Heart right ventricle (tissue), 16 donors: ENCODE data around the gene DRC1. TPM values are rescaled to one million over a fixed set of nuclear protein-coding genes. Genes with fewer than 3 reads are reported as not detected.

ENCODE experiments used
- ATAC-seq, 8 donors: fragments of 200-7000 bp; cut with Tn5 transposase; one replicate each; pipeline ENCODE4 v1.9.1; 2020; ENCODE audit warnings: mild to moderate bottlenecking in 8 of 8, moderate library complexity in 8 of 8, moderate number of reproducible peaks in 1 of 8
- DNase-seq, 2 donors: peaks; one replicate each; pipeline ENCODE4 v3.0.0-alpha.2; 2020
- H3K27ac ChIP-seq, 10 donors: fragments of 200-600 bp; sonication (generic) in 2 of 10; one replicate each; pipeline versions ENCODE4 v1.5.0 to v1.8.0; 2020 to 2022; ENCODE audit warnings: mild to moderate bottlenecking in 3 of 10
- H3K27me3 ChIP-seq, 7 donors: fragments of 200-600 bp; one replicate each; pipeline ENCODE4 v1.8.0; 2021 to 2022; ENCODE audit warnings: mild to moderate bottlenecking in 2 of 7
- H3K36me3 ChIP-seq, 9 donors: fragments of 200-600 bp; sonication (generic) in 1 of 9; one replicate each; pipeline versions ENCODE4 v1.5.0 to v1.8.0; 2020 to 2022; ENCODE audit warnings: mild to moderate bottlenecking in 2 of 9
- H3K4me1 ChIP-seq, 9 donors: fragments of 200-600 bp; sonication (generic) in 1 of 9; one replicate each; pipeline versions ENCODE4 v1.5.0 to v1.8.0; 2020 to 2022; ENCODE audit warnings: mild to moderate bottlenecking in 4 of 9
- H3K4me3 ChIP-seq, 10 donors: fragments of 200-600 bp; sonication (generic) in 2 of 10; one replicate each; pipeline versions ENCODE4 v1.5.0 to v1.8.0; 2020 to 2022; ENCODE audit warnings: mild to moderate bottlenecking in 7 of 10, moderate library complexity in 2 of 10
- H3K9me3 ChIP-seq, 11 donors: fragments of 200-600 bp in 10 of 11; sonication (generic) in 2 of 11; one replicate each; pipeline versions ENCODE4 v1.5.0 to v1.8.0; 2013 to 2022; ENCODE audit warnings: mild to moderate bottlenecking in 2 of 11, control low read depth in 1 of 11, moderate library complexity in 1 of 11
- WGBS, 2 donors: extraction: QIAGEN DNeasy Blood & Tissue Kit; methylation state at CpG; one replicate each; pipeline ENCODE4 v1.1.7; 2013; ENCODE audit warnings: inconsistent platforms in 1 of 2; 5-methylcytosine and 5-hydroxymethylcytosine counted together
- intact Hi-C, 10 donors: fragments of 100-400 bp; cut with DNase I; formaldehyde crosslinking; loops; one replicate each; pipeline versions ENCODE4 v1.11.1 to v1.14.2; 2022
- polyA plus RNA-seq, 2 donors: library from polyadenylated mRNA; stranded (reverse); fragments of 200-250 nt; gene quantifications; one replicate each; pipeline ENCODE4 v1.2.3, GENCODE V29; 2013
- total RNA-seq, 10 donors: library from RNA; stranded (reverse); fragmentation: NEBNext Ultra II Directional in 3 of 10; extraction: Animal tissue kit (Norgen Biotek cat#: 25700) in 3 of 10; gene quantifications; one replicate each; pipeline versions ENCODE4 v1.2.1 to v1.2.4, GENCODE V29; 2021 to 2023
- TF ChIP-seq, protein P1 (sequence below), 9 donors: fragments of 200-600 bp; sonication (generic) in 2 of 9; IDR thresholded peaks; one replicate each; pipeline versions ENCODE4 v1.5.0 to v1.8.0; 2021 to 2022; ENCODE audit warnings: antibody characterized with exemption in 9 of 9, mild to moderate bottlenecking in 5 of 9, moderate library complexity in 1 of 9
- donor health status: Arrhythmogenic right ventricular cardiomyopathy.
- donor health status: ischemic (EF 13 %, LVEDD 7.1; RV severe dilation, severe dysfunction).
- donor health status: healthy with polysubstance abuse.
- donor health status: DM: no; HTN: yes; CAD: no.
- donor health status: DM: no; HTN: no; CAD: no.
- donor health status: ischemic (EF 25% LVEDD 6.9; RV normal size, moderate dysfunction).
- donor health status: ischemic (EF 25% LVEDD 5.7; RV mildly dilated, moderate dysfunction).
- donor health status: healthy.
- donor health status: DM: yes; HTN: yes; CAD: no.
- donor health status: Ischemic cardiomyopathy.
- donor health status: ischemic (EF 35%, LVEDD 5.7; RV mildly dilated, moderate dysfunction).
- donor health status: nonischemic (EF 11% LVEDD 7.7; RV severe dilation, severe dysfunction).
- donor health status: DM: yes; HTN: yes; CAD: no.
- donor health status: PGD.
- donor health status: ischemic (EF 29% LVEDD 5.4; RV normal size, mild dysfunction).
- donor health status: nonischemic (EF 23%, LVEDD 6.1; RV moderate dilation, normal function).

DRC1 gene
- total and polyA plus RNA-seq, 12 donors = 0.06 to 0.37 (median 0.20) TPM; not detected in 8

DNA sequence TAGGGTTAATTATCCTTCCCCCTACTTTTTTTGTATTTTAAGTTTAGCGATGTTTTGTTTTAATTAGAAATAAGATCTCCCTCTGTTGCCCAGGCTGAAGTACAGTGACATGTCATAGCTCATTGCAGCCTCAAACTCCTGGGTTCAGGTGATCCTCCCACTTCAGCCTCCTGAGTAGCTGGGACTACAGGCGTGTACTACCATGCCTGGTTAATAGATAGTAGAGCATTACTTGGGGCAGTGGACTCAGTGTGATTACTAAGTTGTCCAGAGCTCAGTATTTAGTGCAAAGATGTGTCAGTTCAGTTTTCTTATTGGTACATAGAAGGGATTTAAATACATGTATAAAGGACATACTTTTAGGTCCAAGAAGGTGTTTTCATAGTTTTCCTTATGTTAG is 45.6 kb upstream of the DRC1 start:
- Histone ChIP-seq H3K27ac (no peak overlapping the region), H3K4me3 (no peak overlapping the region)
- intact Hi-C loops = no loop called here

GRCh38 chr2:26356771-26357170 is 44.9 kb upstream of the DRC1 start:
- Histone ChIP-seq H3K4me1 (peaks cover 0 to 4% (median 0%) of the 10 kb centered on the region in 9 donors), H3K9me3 (no peaks in the 10 kb centered on the region), H3K27me3 (no peaks in the 10 kb centered on the region), H3K36me3 (peaks cover 0 to 8% (median 0%) of the 10 kb centered on the region in 9 donors), H3K27ac (no peak overlapping the region), H3K4me3 (no peak overlapping the region)
- ATAC-seq (no peak), DNase-seq (no peak)
- 92 to 93% methylated on average over 2 of the region's 2 CpGs for WGBS, 2 donors
- intact Hi-C loops = no loop called here
- TF ChIP-seq, protein P1, sequence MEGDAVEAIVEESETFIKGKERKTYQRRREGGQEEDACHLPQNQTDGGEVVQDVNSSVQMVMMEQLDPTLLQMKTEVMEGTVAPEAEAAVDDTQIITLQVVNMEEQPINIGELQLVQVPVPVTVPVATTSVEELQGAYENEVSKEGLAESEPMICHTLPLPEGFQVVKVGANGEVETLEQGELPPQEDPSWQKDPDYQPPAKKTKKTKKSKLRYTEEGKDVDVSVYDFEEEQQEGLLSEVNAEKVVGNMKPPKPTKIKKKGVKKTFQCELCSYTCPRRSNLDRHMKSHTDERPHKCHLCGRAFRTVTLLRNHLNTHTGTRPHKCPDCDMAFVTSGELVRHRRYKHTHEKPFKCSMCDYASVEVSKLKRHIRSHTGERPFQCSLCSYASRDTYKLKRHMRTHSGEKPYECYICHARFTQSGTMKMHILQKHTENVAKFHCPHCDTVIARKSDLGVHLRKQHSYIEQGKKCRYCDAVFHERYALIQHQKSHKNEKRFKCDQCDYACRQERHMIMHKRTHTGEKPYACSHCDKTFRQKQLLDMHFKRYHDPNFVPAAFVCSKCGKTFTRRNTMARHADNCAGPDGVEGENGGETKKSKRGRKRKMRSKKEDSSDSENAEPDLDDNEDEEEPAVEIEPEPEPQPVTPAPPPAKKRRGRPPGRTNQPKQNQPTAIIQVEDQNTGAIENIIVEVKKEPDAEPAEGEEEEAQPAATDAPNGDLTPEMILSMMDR (IDR thresholded peaks at IDR 0.05) = no peak

More for the DNA sequence above, 45.6 kb upstream of the DRC1 start:
- WGBS, 2 donors = 99 to 100% methylated on average over 2 of the region's 2 CpGs
- DNase-seq = no peak
- no peaks in the 10 kb centered on the region for H3K27me3 ChIP-seq
- peaks cover 0 to 4% (median 0%) of the 10 kb centered on the region in 9 donors for H3K4me1 ChIP-seq
- no peak for ATAC-seq
- TF ChIP-seq, protein P1 (IDR thresholded peaks at IDR 0.05) = no peak
- H3K36me3 ChIP-seq = peaks cover 0 to 8% (median 0%) of the 10 kb centered on the region in 9 donors
- H3K9me3 ChIP-seq = no peaks in the 10 kb centered on the region

GRCh38 chr2:26359886-26360473 is 41.7 kb upstream of the DRC1 start:
- Histone ChIP-seq H3K36me3 (peaks cover 0 to 8% (median 0%) of the 10 kb centered on the region in 9 donors), H3K27ac (no peak overlapping the region), H3K27me3 (no peaks in the 10 kb centered on the region), H3K4me3 (no peak overlapping the region), H3K4me1 (peaks cover 0 to 4% (median 0%) of the 10 kb centered on the region in 9 donors), H3K9me3 (no peaks in the 10 kb centered on the region)
- intact Hi-C loops = no loop called here
- TF ChIP-seq, protein P1 (IDR thresholded peaks at IDR 0.05) = no peak
- no peak for ATAC-seq
- DNase-seq = no peak
- 95% methylated on average over 4 of the region's 4 CpGs for WGBS, 2 donors

- Histone ChIP-seq H3K27ac (no peak overlapping the region), H3K36me3 (peaks cover 0 to 37% (median 7%) of the 10 kb centered on the region in 9 donors), H3K4me3 (no peak overlapping the region), H3K4me1 (no peaks in the 10 kb centered on the region), H3K27me3 (no peaks in the 10 kb centered on the region), H3K9me3 (no peaks in the 10 kb centered on the region)
- TF ChIP-seq, protein P1 (IDR thresholded peaks at IDR 0.05) = no peak
- WGBS, 2 donors = 89 to 91% methylated on average over 4 of the region's 4 CpGs
- no peak for DNase-seq
- intact Hi-C loops = no loop called here
- ATAC-seq = no peak
Measured at GRCh38 chr2:26363323-26363722, 38.4 kb upstream of the DRC1 start.
